Neural cell (in vitro differentiated cells): ENCODE data around the gene ASTN1. TPM values are rescaled to one million over a fixed set of nuclear protein-coding genes. Genes with fewer than 3 reads are reported as not detected.

Source experiments
- H2AFZ ChIP-seq: fragments of 200-600, 300-800 bp; sonication (generic), shearing (Covaris generic); 2 replicates; pipeline ENCODE4 v1.6.0; 2014; ENCODE audit warnings: low read depth, mild to moderate bottlenecking, antibody characterized with exemption, low read length, moderate library complexity
- H3F3A ChIP-seq: fragments of 200-600 bp; shearing (Covaris generic); 2 replicates; pipeline ENCODE4 v1.6.1; 2016; ENCODE audit warnings: mild to moderate bottlenecking, moderate library complexity, mixed read lengths, antibody characterized with exemption, low read length; ENCODE audit not compliant: insufficient read depth, poor library complexity, severe bottlenecking
- H3K27ac ChIP-seq: fragments of 200-600, 300-800 bp; sonication (generic), shearing (Covaris generic); 2 replicates; pipeline ENCODE4 v1.5.1; 2014; ENCODE audit warnings: mild to moderate bottlenecking, low read length, moderate library complexity
- H3K27me3 ChIP-seq: fragments of 300-800, 200-600 bp; sonication (generic), shearing (Covaris generic); 2 replicates; pipeline ENCODE4 v1.6.0; 2014; ENCODE audit warnings: mild to moderate bottlenecking, low read depth, low read length, moderate library complexity; ENCODE audit not compliant: insufficient read depth
- H3K36me3 ChIP-seq: fragments of 300-800, 200-600 bp; sonication (generic), shearing (Covaris generic); 2 replicates; pipeline ENCODE4 v1.5.1; 2014; ENCODE audit warnings: mild to moderate bottlenecking, antibody characterized with exemption, low read length, moderate library complexity; ENCODE audit not compliant: insufficient read depth
- H3K4me2 ChIP-seq: fragments of 300-800, 200-600 bp; sonication (generic), shearing (Covaris generic); 2 replicates; pipeline ENCODE4 v1.6.0; 2014; ENCODE audit warnings: mild to moderate bottlenecking, low read length
- H3K4me3 ChIP-seq: fragments of 300-800, 200-600 bp; sonication (generic), shearing (Covaris generic); 2 replicates; pipeline ENCODE4 v1.5.1; 2014; ENCODE audit warnings: mild to moderate bottlenecking, low read length, moderate library complexity
- H3K79me2 ChIP-seq: fragments of 200-600 bp; shearing (Covaris generic); replicated peaks from 2 replicates; pipeline ENCODE4 v1.6.0; 2014; ENCODE audit warnings: mild to moderate bottlenecking, low read length, moderate library complexity; ENCODE audit not compliant: insufficient read depth
- H3K9ac ChIP-seq: fragments of 300-800, 200-600 bp; sonication (generic), shearing (Covaris generic); 2 replicates; pipeline ENCODE4 v1.6.1; 2016; ENCODE audit warnings: mild to moderate bottlenecking, low read length, mixed read lengths
- H3K9me2 ChIP-seq: fragments of 200-600 bp; shearing (Covaris generic); 2 replicates; pipeline ENCODE4 v1.6.1; 2016; ENCODE audit warnings: mild to moderate bottlenecking, low read length, mixed read lengths; ENCODE audit not compliant: insufficient read depth
- H3K9me3 ChIP-seq: fragments of 200-600, 300-800 bp; sonication (generic), shearing (Covaris generic); 2 replicates; pipeline ENCODE4 v1.6.1; 2016; ENCODE audit warnings: mild to moderate bottlenecking, mixed run types, low read length, moderate library complexity, mixed read lengths
- H4K20me1 ChIP-seq: fragments of 200-600 bp; shearing (Covaris generic); 2 replicates; pipeline ENCODE4 v1.6.1; 2016; ENCODE audit warnings: mild to moderate bottlenecking, mixed run types; ENCODE audit not compliant: insufficient read depth
- CTCF ChIP-seq: fragments of 450-650 bp; IDR thresholded peaks from 2 replicates; pipeline ENCODE4 v1.5.1; 2014; ENCODE audit warnings: antibody characterized with exemption, mild to moderate bottlenecking, moderate library complexity; ENCODE audit not compliant: poor library complexity, severe bottlenecking
- EP300 ChIP-seq: fragments of 450-650 bp; conservative IDR thresholded peaks from 2 replicates; pipeline ENCODE4 v1.6.1; 2014; ENCODE audit warnings: antibody characterized with exemption, mild to moderate bottlenecking, moderate library complexity; ENCODE audit not compliant: poor library complexity, severe bottlenecking
- EZH2 ChIP-seq: fragments of 200-600, 300-800 bp; shearing (Covaris generic), sonication (generic); IDR thresholded peaks from 2 replicates; pipeline ENCODE4 v1.6.1; 2014; ENCODE audit warnings: antibody characterized with exemption, low read length, borderline replicate concordance, mild to moderate bottlenecking; ENCODE audit not compliant: insufficient read depth, poor library complexity, severe bottlenecking
- MXI1 ChIP-seq: fragments of 450-650 bp; conservative IDR thresholded peaks from 2 replicates; pipeline ENCODE4 v1.6.1; 2014; ENCODE audit warnings: antibody characterized with exemption, mild to moderate bottlenecking; ENCODE audit not compliant: poor library complexity, severe bottlenecking
- RAD21 ChIP-seq: fragments of 450-650 bp; conservative IDR thresholded peaks from 2 replicates; pipeline ENCODE4 v1.6.1; 2014; ENCODE audit warnings: antibody characterized with exemption, mild to moderate bottlenecking, moderate library complexity
- REST ChIP-seq: IDR thresholded peaks from 2 replicates; pipeline ENCODE4 v1.6.1; 2012; ENCODE audit warnings: borderline replicate concordance
- TAF1 ChIP-seq: IDR thresholded peaks from 2 replicates; pipeline ENCODE4 v1.6.1; 2012; ENCODE audit warnings: low read depth
- polyA plus RNA-seq: library from polyadenylated mRNA; depleted of rRNA; stranded (reverse); fragments of >200 nt; gene quantifications from 2 replicates; pipeline ENCODE4 v1.2.3, GENCODE V29; 2014

Gene ASTN1
- polyA plus RNA-seq, 1 donor from 2014 or later, result 33.4 TPM

DNA sequence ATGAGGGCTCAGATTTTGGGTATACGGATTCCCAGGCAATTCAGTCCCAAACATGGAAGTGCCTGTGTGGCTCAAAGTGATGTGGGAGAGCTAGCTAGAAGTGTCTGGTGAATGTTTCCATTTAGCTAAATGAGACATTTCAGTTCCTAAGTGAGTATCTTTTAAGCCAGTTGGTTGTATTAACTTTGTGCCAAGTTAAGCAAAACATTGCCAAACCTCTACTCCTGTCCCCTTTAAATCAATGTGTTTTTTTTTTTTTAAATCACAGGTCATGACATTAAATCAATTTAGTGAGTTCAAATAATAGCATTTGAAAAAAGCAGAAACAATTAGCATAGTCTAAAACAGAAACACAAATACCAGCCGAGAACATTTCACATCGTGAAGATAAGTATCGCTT lies 230.1 kb downstream of the ASTN1 start:
- Histone ChIP-seq H3K4me3 (no peak overlapping the region), H3K9me3 (no peaks in the 10 kb centered on the region), H3K36me3 (peaks cover 4% of the 10 kb centered on the region), H2AFZ (no peak overlapping the region), H3K79me2 (no peaks in the 10 kb centered on the region), H3K27ac (no peak overlapping the region), H3K4me2 (no peak overlapping the region), H3F3A (no peaks in the 10 kb centered on the region), H3K9me2 (no peaks in the 10 kb centered on the region), H3K9ac (no peak overlapping the region), H4K20me1 (no peaks in the 10 kb centered on the region), H3K27me3 (no peaks in the 10 kb centered on the region)
- TF ChIP-seq MXI1 (no peak), EZH2 (no peak), RAD21 (no peak), TAF1 (no peak), REST (no peak), CTCF (no peak)

GRCh38 chr1:176932114-176933104 lies 232.1 kb downstream of the ASTN1 start:
- no peak for TF ChIP-seq EP300
- no peak for TF ChIP-seq EZH2
- Histone ChIP-seq H2AFZ (no peak overlapping the region), H4K20me1 (no peaks in the 10 kb centered on the region), H3K4me3 (no peak overlapping the region), H3K9me2 (no peaks in the 10 kb centered on the region), H3K4me2 (no peak overlapping the region), H3K9ac (no peak overlapping the region), H3F3A (no peaks in the 10 kb centered on the region), H3K27ac (no peak overlapping the region), H3K9me3 (no peaks in the 10 kb centered on the region), H3K79me2 (no peaks in the 10 kb centered on the region), H3K36me3 (peaks cover 4% of the 10 kb centered on the region), H3K27me3 (no peaks in the 10 kb centered on the region)
